Measurements from ENCODE around the gene NCAPG2. TPM values are rescaled to one million over a fixed set of nuclear protein-coding genes. Genes with fewer than 3 reads are reported as not detected.

The NCAPG2 gene
- polyA plus RNA-seq, 1 donor from 2014 or later: 8.3 TPM

DNA sequence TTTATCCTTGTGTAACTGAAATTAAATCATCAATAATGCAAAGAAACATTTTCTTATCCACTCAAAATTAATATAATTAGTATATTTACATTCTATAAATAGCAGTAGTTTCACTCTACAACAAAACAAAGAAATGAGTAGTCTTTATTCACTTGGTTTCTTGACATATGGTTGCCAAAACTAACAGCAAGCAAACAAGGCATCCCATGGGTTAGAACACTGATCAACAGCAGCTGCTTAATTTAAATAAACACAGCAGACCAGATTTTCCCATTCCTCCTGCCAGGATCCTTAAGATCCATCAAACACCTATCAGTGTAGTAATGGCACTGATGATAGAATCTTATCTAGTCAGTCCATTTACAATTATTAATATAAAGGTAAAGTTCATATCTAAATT lies 22.1 kb downstream of the NCAPG2 start:
- Histone ChIP-seq H4K20me1 (ENCODE audit: insufficient read depth) (no peaks in the 10 kb centered on the region), H3K36me3 (ENCODE audit: insufficient read depth, low read length) (no peaks in the 10 kb centered on the region), H3K9me3 (ENCODE audit: low read length) (no peaks in the 10 kb centered on the region), H3F3A (ENCODE audit: insufficient read depth, low read length, poor library complexity, severe bottlenecking) (no peaks in the 10 kb centered on the region), H3K9me2 (ENCODE audit: insufficient read depth, low read length) (no peaks in the 10 kb centered on the region), H3K27me3 (ENCODE audit: insufficient read depth, low read depth, low read length) (no peaks in the 10 kb centered on the region), H3K27ac (ENCODE audit: low read length) (no peak overlapping the region), H3K9ac (ENCODE audit: low read length) (no peak overlapping the region), H2AFZ (ENCODE audit: low read depth, low read length) (no peak overlapping the region), H3K4me3 (ENCODE audit: low read length) (no peak overlapping the region), H3K79me2 (replicated peaks; ENCODE audit: insufficient read depth, low read length) (no peaks in the 10 kb centered on the region), H3K4me2 (ENCODE audit: low read length) (no peak overlapping the region)
- TF ChIP-seq RAD21 (conservative IDR thresholded peaks at IDR 0.05) (no peak), REST (IDR thresholded peaks at IDR 0.05; ENCODE audit: borderline replicate concordance) (no peak), POLR2AphosphoS5 (IDR thresholded peaks at IDR 0.05) (no peak)

- Histone ChIP-seq H3K9me3 (ENCODE audit: low read length) (no peaks in the 10 kb centered on the region), H3K9ac (ENCODE audit: low read length) (no peak overlapping the region), H3K27me3 (ENCODE audit: insufficient read depth, low read depth, low read length) (no peaks in the 10 kb centered on the region), H3K4me3 (ENCODE audit: low read length) (no peak overlapping the region), H3K4me2 (ENCODE audit: low read length) (no peak overlapping the region), H2AFZ (ENCODE audit: low read depth, low read length) (no peak overlapping the region), H3K36me3 (ENCODE audit: insufficient read depth, low read length) (no peaks in the 10 kb centered on the region), H3K79me2 (replicated peaks; ENCODE audit: insufficient read depth, low read length) (no peaks in the 10 kb centered on the region), H3K27ac (ENCODE audit: low read length) (no peak overlapping the region), H3K9me2 (ENCODE audit: insufficient read depth, low read length) (no peaks in the 10 kb centered on the region), H4K20me1 (ENCODE audit: insufficient read depth) (no peaks in the 10 kb centered on the region), H3F3A (ENCODE audit: insufficient read depth, low read length, poor library complexity, severe bottlenecking) (no peaks in the 10 kb centered on the region)
- no peak for TF ChIP-seq SMC3 (conservative IDR thresholded peaks at IDR 0.05; ENCODE audit: poor library complexity)
- no peak for TF ChIP-seq RAD21 (conservative IDR thresholded peaks at IDR 0.05)
- TF ChIP-seq MXI1 (conservative IDR thresholded peaks at IDR 0.05; ENCODE audit: poor library complexity, severe bottlenecking): no peak
- TF ChIP-seq POLR2AphosphoS5 (IDR thresholded peaks at IDR 0.05): no peak
Observed at GRCh38 chr7:158680754-158681153, 23.9 kb downstream of the NCAPG2 start.

DNA sequence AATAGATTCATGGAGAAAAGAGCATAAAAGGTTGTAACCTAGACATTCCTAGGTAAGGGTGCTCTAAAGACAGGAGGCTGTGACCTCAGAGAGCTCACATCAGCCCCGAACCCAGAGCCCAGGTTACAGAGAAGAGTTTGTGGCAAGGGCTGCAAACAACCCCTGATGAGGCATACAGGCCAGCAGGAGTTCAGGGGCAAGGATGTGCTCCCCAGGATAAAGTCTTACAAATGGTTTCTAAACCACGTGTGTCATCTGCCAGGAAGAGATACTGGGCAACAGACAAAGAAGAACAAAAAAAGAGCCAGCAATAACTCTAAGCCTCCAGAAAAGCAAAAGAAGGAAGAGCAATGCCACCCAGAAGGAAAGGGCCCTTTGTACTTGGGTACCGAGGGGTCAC lies 27.7 kb downstream of the NCAPG2 start:
- no peak overlapping the region for H3K9ac ChIP-seq (ENCODE audit: low read length)
- H3K4me3 ChIP-seq (ENCODE audit: low read length): no peak overlapping the region
- no peaks in the 10 kb centered on the region for H3K9me2 ChIP-seq (ENCODE audit: insufficient read depth, low read length)
- H3K27me3 ChIP-seq (ENCODE audit: insufficient read depth, low read depth, low read length): no peaks in the 10 kb centered on the region
- no peak overlapping the region for H2AFZ ChIP-seq (ENCODE audit: low read depth, low read length)
- H3K79me2 ChIP-seq (replicated peaks; ENCODE audit: insufficient read depth, low read length): no peaks in the 10 kb centered on the region
- H3K9me3 ChIP-seq (ENCODE audit: low read length): no peaks in the 10 kb centered on the region
- H3K27ac ChIP-seq (ENCODE audit: low read length): no peak overlapping the region
- no peaks in the 10 kb centered on the region for H3K36me3 ChIP-seq (ENCODE audit: insufficient read depth, low read length)
- H3F3A ChIP-seq (ENCODE audit: insufficient read depth, low read length, poor library complexity, severe bottlenecking): no peaks in the 10 kb centered on the region
- H3K4me2 ChIP-seq (ENCODE audit: low read length): no peak overlapping the region
- H4K20me1 ChIP-seq (ENCODE audit: insufficient read depth): no peaks in the 10 kb centered on the region
- no peak for TF ChIP-seq REST (IDR thresholded peaks at IDR 0.05; ENCODE audit: borderline replicate concordance)
